Peyer's patch (tissue), 4 donors: ENCODE results near the gene NBEAL2. TPM values are rescaled to one million over a fixed set of nuclear protein-coding genes. Genes with fewer than 3 reads are reported as not detected.

ENCODE experiments used
- DNase-seq, 3 donors: peaks; one replicate each; pipeline ENCODE4 v3.0.0-alpha.2; 2017 to 2019
- H3K27ac ChIP-seq, 4 donors: fragments of 200-600 bp; sonication (generic); one replicate each; pipeline ENCODE4 v1.5.1; 2016 to 2019
- H3K27me3 ChIP-seq, 2 donors: fragments of 200-600 bp; sonication (generic); one replicate each; pipeline ENCODE4 v1.5.1; 2019
- H3K36me3 ChIP-seq, 3 donors: fragments of 200-600 bp; sonication (generic); one replicate each; pipeline ENCODE4 v1.5.1; 2016 to 2019
- H3K4me1 ChIP-seq, 4 donors: fragments of 200-600 bp; sonication (generic); one replicate each; pipeline ENCODE4 v1.5.1; 2016 to 2019
- H3K4me3 ChIP-seq, 4 donors: fragments of 200-600 bp; sonication (generic); 1 replicate in 3 of 4; 2 replicates in 1 of 4; pipeline ENCODE4 v1.5.1; 2016 to 2019; ENCODE audit warnings: mild to moderate bottlenecking in 1 of 4
- H3K9me3 ChIP-seq, 4 donors: fragments of 200-600 bp; sonication (generic); one replicate each; pipeline ENCODE4 v1.5.1; 2016 to 2019; ENCODE audit warnings: mild to moderate bottlenecking in 1 of 4
- POLR2A ChIP-seq, 2 donors: fragments of 450-650 bp; IDR thresholded peaks; one replicate each; pipeline ENCODE4 v1.5.1; 2017; ENCODE audit warnings: antibody characterized with exemption in 2 of 2, mild to moderate bottlenecking in 2 of 2, moderate library complexity in 2 of 2
- total RNA-seq, 4 donors: library from RNA; depleted of rRNA; stranded (reverse); fragments of >200 nt; gene quantifications; one replicate each; pipeline ENCODE4 v1.1.0, GENCODE V29; 2016
- TF ChIP-seq, protein P1 (sequence below), 6 experiments: fragments of 450-650 bp in 4 of 6; fragments of 200-600 bp in 2 of 6; sonication (generic) in 1 of 6; IDR thresholded peaks; one replicate each; pipeline ENCODE4 v1.5.1; 2017 to 2019; ENCODE audit warnings: antibody characterized with exemption in 6 of 6, mild to moderate bottlenecking in 3 of 6, moderate library complexity in 1 of 6

The NBEAL2 gene
- total RNA-seq, 4 donors from 2014 or later = 111 to 304 (median 229) TPM

DNA sequence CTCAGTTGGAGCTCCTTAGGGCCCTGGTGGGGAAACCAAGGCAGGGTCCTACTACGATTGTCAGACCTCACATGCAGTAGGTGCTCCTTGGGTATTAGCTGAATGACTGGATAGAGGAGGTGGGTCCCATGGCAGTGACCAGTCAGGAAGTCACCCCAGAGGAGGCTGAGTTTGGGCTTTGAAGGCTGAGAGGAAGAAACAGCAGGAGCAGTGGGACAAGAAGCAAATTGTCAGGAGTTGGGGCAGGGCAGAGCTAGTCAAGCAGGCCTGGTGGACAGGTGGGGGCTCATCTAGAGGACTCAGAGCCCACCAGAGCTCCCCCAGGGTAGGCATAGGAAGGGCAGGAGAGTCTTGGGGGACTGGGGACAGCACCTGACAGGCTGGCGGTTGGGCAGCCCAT lies 3.1 kb downstream of the NBEAL2 start:
- Histone ChIP-seq H3K4me1 (peaks cover 0 to 73% (median 23%) of the 10 kb centered on the region in 4 donors), H3K4me3 (no peak overlapping the region), H3K27me3 (no peaks in the 10 kb centered on the region), H3K27ac (peak overlapping the region; percentile 43 to 93 (median 92)), H3K36me3 (no peaks in the 10 kb centered on the region), H3K9me3 (no peaks in the 10 kb centered on the region)
- DNase-seq = peak in 1 of 3 donors; percentile 49
- TF ChIP-seq, protein P1, sequence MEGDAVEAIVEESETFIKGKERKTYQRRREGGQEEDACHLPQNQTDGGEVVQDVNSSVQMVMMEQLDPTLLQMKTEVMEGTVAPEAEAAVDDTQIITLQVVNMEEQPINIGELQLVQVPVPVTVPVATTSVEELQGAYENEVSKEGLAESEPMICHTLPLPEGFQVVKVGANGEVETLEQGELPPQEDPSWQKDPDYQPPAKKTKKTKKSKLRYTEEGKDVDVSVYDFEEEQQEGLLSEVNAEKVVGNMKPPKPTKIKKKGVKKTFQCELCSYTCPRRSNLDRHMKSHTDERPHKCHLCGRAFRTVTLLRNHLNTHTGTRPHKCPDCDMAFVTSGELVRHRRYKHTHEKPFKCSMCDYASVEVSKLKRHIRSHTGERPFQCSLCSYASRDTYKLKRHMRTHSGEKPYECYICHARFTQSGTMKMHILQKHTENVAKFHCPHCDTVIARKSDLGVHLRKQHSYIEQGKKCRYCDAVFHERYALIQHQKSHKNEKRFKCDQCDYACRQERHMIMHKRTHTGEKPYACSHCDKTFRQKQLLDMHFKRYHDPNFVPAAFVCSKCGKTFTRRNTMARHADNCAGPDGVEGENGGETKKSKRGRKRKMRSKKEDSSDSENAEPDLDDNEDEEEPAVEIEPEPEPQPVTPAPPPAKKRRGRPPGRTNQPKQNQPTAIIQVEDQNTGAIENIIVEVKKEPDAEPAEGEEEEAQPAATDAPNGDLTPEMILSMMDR (IDR thresholded peaks at IDR 0.05) = no peak

- no peak overlapping the region for H3K27ac ChIP-seq
- peak in 1 of 3 donors; percentile 42 for DNase-seq
- H3K4me3 ChIP-seq = no peak overlapping the region
- peaks cover 0 to 13% (median 0%) of the 10 kb centered on the region in 3 donors for H3K36me3 ChIP-seq
- no peaks in the 10 kb centered on the region for H3K27me3 ChIP-seq
- TF ChIP-seq, protein P1 (IDR thresholded peaks at IDR 0.05) = no peak
- TF ChIP-seq POLR2A (IDR thresholded peaks at IDR 0.05) = no peak
- H3K9me3 ChIP-seq = no peaks in the 10 kb centered on the region
- H3K4me1 ChIP-seq = peaks cover 0 to 74% (median 22%) of the 10 kb centered on the region in 4 donors
Measured at GRCh38 chr3:46984591-46985459, 5.4 kb downstream of the NBEAL2 start.

GRCh38 chr3:46985588-46985987 lies 6.1 kb downstream of the NBEAL2 start:
- H3K27ac ChIP-seq = peak overlapping the region in 1 of 4 donors; percentile 73

GRCh38 chr3:46986055-46986730 lies 6.7 kb downstream of the NBEAL2 start:
- H3K9me3 ChIP-seq = no peaks in the 10 kb centered on the region
- H3K27me3 ChIP-seq = no peaks in the 10 kb centered on the region
- peaks cover 0 to 18% (median 0%) of the 10 kb centered on the region in 3 donors for H3K36me3 ChIP-seq
- peak in 1 of 3 donors; percentile 36 for DNase-seq
- no peak for TF ChIP-seq POLR2A (IDR thresholded peaks at IDR 0.05)
- TF ChIP-seq, protein P1 (IDR thresholded peaks at IDR 0.05) = no peak
- H3K4me1 ChIP-seq = peaks cover 0 to 65% (median 20%) of the 10 kb centered on the region in 4 donors
- no peak overlapping the region for H3K4me3 ChIP-seq
- peak overlapping the region in 3 of 4 donors; percentile 35 to 74 (median 73) for H3K27ac ChIP-seq

More at GRCh38 chr3:46985588-46985987, 6.1 kb downstream of the NBEAL2 start:
- Histone ChIP-seq H3K27me3 (no peaks in the 10 kb centered on the region), H3K4me3 (no peak overlapping the region), H3K9me3 (no peaks in the 10 kb centered on the region), H3K36me3 (peaks cover 0 to 13% (median 0%) of the 10 kb centered on the region in 3 donors), H3K4me1 (peaks cover 0 to 69% (median 20%) of the 10 kb centered on the region in 4 donors)
- no peak for DNase-seq
- TF ChIP-seq, protein P1 (IDR thresholded peaks at IDR 0.05) = no peak
- no peak for TF ChIP-seq POLR2A (IDR thresholded peaks at IDR 0.05)

DNA sequence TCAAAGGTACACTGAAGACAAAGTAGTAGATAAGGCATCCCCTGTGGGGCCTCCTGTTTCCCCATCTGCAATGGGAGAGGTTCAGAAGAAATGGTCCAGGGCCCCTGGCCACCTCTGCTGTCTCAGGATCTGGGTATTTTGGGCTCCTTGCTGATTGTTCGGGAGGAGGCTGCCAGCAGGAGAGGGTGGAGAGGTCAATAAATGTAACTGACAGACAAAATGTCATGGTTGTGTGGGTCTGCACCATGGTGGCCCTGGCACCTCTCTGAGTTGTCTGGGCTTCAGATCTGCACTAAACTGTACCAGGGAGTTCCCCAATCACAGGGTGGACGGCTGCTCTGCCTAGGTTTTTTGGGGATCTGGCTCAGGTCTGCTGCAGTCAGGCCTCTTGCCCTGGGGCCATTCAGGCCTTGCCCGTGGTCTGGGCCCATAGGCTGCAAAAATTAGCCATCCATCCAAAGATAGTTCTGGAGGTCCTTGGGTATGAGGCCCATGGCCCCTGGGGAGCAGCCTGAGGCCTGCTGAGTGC lies 7.4 kb downstream of the NBEAL2 start:
- H3K9me3 ChIP-seq = no peaks in the 10 kb centered on the region
- peaks cover 0 to 59% (median 20%) of the 10 kb centered on the region in 4 donors for H3K4me1 ChIP-seq
- H3K36me3 ChIP-seq = peaks cover 0 to 23% (median 0%) of the 10 kb centered on the region in 3 donors
- H3K27ac ChIP-seq = peak overlapping the region; percentile 6 to 74 (median 54)
- H3K27me3 ChIP-seq = no peaks in the 10 kb centered on the region
- DNase-seq = peak in 1 of 3 donors; percentile 43
- no peak overlapping the region for H3K4me3 ChIP-seq
- TF ChIP-seq, protein P1 (IDR thresholded peaks at IDR 0.05) = no peak
- TF ChIP-seq POLR2A (IDR thresholded peaks at IDR 0.05) = no peak
